ENCODE measurements around the gene SORL1. TPM values are rescaled to one million over a fixed set of nuclear protein-coding genes. Genes with fewer than 3 reads are reported as not detected.

SORL1 gene
- total and polyA plus RNA-seq, 2 of the 13 experiments (the other 11 are each of a cell fraction or from before 2014, with no cell fraction given) = 21.3 to 148 TPM

GRCh38 chr11:121485216-121485615 lies 33.1 kb downstream of the SORL1 start (continued):
- no peak for TF ChIP-seq MIER3 (CRISPR knock-in tag; IDR thresholded peaks at IDR 0.05; ENCODE audit: borderline replicate concordance)

DNA sequence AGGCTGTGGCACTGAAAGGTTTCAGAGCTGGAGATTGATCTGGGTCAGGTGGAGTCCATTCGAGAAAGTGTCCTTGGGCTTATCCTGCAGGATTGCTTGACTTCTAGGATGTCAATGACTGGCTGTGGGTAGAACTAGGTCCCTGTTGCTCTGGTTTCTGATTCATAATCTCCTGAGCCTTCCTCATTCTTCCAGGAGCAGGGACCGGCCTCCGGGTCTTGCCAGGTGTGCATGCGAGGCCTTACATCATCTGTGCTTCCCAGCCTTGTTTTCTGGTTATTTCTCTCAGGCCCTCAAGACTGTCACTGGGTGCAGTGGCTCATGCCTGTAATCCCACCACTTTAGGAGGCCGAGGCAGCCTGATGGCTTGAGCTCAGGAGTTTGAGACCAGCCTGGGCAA lies 33.9 kb downstream of the SORL1 start:
- Histone ChIP-seq H3K79me2 (ENCODE audit: insufficient read depth, low read length) (no peaks in the 10 kb centered on the region), H3K27ac (ENCODE audit: extremely low read length, insufficient read depth, low read length) (no peak overlapping the region), H3K27me3 (ENCODE audit: control insufficient read depth in 1 of 2, insufficient read depth in 2 of 2, low read length in 2 of 2) (no peaks in the 10 kb centered on the region), H4K20me1 (ENCODE audit: insufficient read depth, low read length) (0 out of 2 replicates have a peak, but pooled peaks cover 6% of the 10 kb centered on the region), H3K9ac (ENCODE audit: insufficient read depth, low read depth, low read length) (no peak overlapping the region), H3K4me2 (ENCODE audit: low read depth, low read length) (no peak overlapping the region), H3K36me3 (replicated peaks in 1 of 2; ENCODE audit: control insufficient read depth in 1 of 2, insufficient read depth in 2 of 2, low read length in 2 of 2) (peaks cover 43 to 73% of the 10 kb centered on the region in 2 experiments), H2AFZ (ENCODE audit: low read length) (no peak overlapping the region), H3K4me1 (ENCODE audit: insufficient read depth, low read length) (no peaks in the 10 kb centered on the region), H3K9me3 (ENCODE audit: low read length) (no peaks in the 10 kb centered on the region), H3K4me3 (replicated peaks in 1 of 3; ENCODE audit: insufficient read depth in 1 of 3, low read depth in 2 of 3, low read length in 3 of 3) (no peak overlapping the region)
- CTCF ChIA-PET (ENCODE audit: low intra/inter-chr PET ratio, low total read pairs) = no interaction called here
- POLR2A ChIA-PET = no interaction called here
- intact Hi-C loops (cut with micrococcal nuclease; ENCODE audit: unreplicated experiment) (no loop called here), in situ Hi-C loops (cut with HindIII; ENCODE audit: extremely low pct_ligation_motif_present, low pct_unique_long_range_greater_than_20kb) (no loop called here)
- DNase-seq (ENCODE audit: low spot score) = no peak
- FAIRE-seq = no peak
- 100% methylated on average over 3 of the region's 5 CpGs for WGBS (ENCODE audit: low lambda C conversion rate)
- ATAC-seq = no peak
- BruUV-seq (replicated peaks) = no TSS peak
- TF ChIP-seq, protein P1, sequence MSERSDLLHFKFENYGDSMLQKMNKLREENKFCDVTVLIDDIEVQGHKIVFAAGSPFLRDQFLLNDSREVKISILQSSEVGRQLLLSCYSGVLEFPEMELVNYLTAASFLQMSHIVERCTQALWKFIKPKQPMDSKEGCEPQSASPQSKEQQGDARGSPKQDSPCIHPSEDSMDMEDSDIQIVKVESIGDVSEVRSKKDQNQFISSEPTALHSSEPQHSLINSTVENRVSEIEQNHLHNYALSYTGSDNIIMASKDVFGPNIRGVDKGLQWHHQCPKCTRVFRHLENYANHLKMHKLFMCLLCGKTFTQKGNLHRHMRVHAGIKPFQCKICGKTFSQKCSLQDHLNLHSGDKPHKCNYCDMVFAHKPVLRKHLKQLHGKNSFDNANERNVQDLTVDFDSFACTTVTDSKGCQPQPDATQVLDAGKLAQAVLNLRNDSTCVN (CRISPR knock-in tag; IDR thresholded peaks at IDR 0.05; ENCODE audit: borderline replicate concordance) = no peak
- TF ChIP-seq RERE (CRISPR knock-in tag; IDR thresholded peaks at IDR 0.05; ENCODE audit: low read depth) = no peak
- TF ChIP-seq SATB2 (CRISPR knock-in tag; IDR thresholded peaks at IDR 0.05) = no peak
- no peak for TF ChIP-seq CSRNP2 (CRISPR knock-in tag; conservative IDR thresholded peaks at IDR 0.05; ENCODE audit: low read depth)
- TF ChIP-seq, protein P2, sequence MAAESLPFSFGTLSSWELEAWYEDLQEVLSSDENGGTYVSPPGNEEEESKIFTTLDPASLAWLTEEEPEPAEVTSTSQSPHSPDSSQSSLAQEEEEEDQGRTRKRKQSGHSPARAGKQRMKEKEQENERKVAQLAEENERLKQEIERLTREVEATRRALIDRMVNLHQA (CRISPR knock-in tag; IDR thresholded peaks at IDR 0.05) = no peak
- no peak for TF ChIP-seq HES4 (CRISPR knock-in tag; IDR thresholded peaks at IDR 0.05; ENCODE audit: borderline replicate concordance)
- TF ChIP-seq HNRNPK (IDR thresholded peaks at IDR 0.05; ENCODE audit: low read depth, low read length, poor library complexity, severe bottlenecking) = no peak
- TF ChIP-seq, protein P3, sequence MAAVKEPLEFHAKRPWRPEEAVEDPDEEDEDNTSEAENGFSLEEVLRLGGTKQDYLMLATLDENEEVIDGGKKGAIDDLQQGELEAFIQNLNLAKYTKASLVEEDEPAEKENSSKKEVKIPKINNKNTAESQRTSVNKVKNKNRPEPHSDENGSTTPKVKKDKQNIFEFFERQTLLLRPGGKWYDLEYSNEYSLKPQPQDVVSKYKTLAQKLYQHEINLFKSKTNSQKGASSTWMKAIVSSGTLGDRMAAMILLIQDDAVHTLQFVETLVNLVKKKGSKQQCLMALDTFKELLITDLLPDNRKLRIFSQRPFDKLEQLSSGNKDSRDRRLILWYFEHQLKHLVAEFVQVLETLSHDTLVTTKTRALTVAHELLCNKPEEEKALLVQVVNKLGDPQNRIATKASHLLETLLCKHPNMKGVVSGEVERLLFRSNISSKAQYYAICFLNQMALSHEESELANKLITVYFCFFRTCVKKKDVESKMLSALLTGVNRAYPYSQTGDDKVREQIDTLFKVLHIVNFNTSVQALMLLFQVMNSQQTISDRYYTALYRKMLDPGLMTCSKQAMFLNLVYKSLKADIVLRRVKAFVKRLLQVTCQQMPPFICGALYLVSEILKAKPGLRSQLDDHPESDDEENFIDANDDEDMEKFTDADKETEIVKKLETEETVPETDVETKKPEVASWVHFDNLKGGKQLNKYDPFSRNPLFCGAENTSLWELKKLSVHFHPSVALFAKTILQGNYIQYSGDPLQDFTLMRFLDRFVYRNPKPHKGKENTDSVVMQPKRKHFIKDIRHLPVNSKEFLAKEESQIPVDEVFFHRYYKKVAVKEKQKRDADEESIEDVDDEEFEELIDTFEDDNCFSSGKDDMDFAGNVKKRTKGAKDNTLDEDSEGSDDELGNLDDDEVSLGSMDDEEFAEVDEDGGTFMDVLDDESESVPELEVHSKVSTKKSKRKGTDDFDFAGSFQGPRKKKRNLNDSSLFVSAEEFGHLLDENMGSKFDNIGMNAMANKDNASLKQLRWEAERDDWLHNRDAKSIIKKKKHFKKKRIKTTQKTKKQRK (IDR thresholded peaks at IDR 0.05; ENCODE audit: low read length) = no peak

Data from HepG2 (cell line).